ENCODE results near the gene TBC1D8B.

Gene TBC1D8B

GRCh38 chrX:106905064-106905708, 102.7 kb downstream of the TBC1D8B start:
- Histone ChIP-seq H3K9ac (ENCODE audit: low read length in 5 of 5) (no peak overlapping the region), H3K4me1 (ENCODE audit: control insufficient read depth in 5 of 5, insufficient read depth in 5 of 5, low read length in 5 of 5) (peaks cover 0 to 46% (median 11%) of the 10 kb centered on the region in 5 donors), H3K9me3 (ENCODE audit: control insufficient read depth in 5 of 5, low read length in 5 of 5) (no peaks in the 10 kb centered on the region), H3K36me3 (ENCODE audit: control insufficient read depth in 5 of 5, insufficient read depth in 5 of 5, low read length in 5 of 5) (no peaks in the 10 kb centered on the region), H3K27ac (ENCODE audit: low read depth, low read length) (peak overlapping the region; percentile 91), H3K4me3 (ENCODE audit: low read depth in 1 of 5, low read length in 5 of 5) (no peak overlapping the region), H3K27me3 (ENCODE audit: control insufficient read depth in 5 of 5, insufficient read depth in 4 of 5, low read length in 5 of 5) (peaks cover 0 to 14% (median 2%) of the 10 kb centered on the region in 5 donors)

- Histone ChIP-seq H3K9ac (ENCODE audit: low read length in 5 of 5) (no peak overlapping the region), H3K9me3 (ENCODE audit: control insufficient read depth in 5 of 5, low read length in 5 of 5) (no peaks in the 10 kb centered on the region), H3K4me3 (ENCODE audit: low read depth in 1 of 5, low read length in 5 of 5) (no peak overlapping the region), H3K4me1 (ENCODE audit: control insufficient read depth in 5 of 5, insufficient read depth in 5 of 5, low read length in 5 of 5) (peaks cover 0 to 51% (median 7%) of the 10 kb centered on the region in 5 donors), H3K27ac (ENCODE audit: low read depth, low read length) (peak overlapping the region; percentile 91), H3K27me3 (ENCODE audit: control insufficient read depth in 5 of 5, insufficient read depth in 4 of 5, low read length in 5 of 5) (peaks cover 0 to 10% (median 4%) of the 10 kb centered on the region in 5 donors), H3K36me3 (ENCODE audit: control insufficient read depth in 5 of 5, insufficient read depth in 5 of 5, low read length in 5 of 5) (no peaks in the 10 kb centered on the region)
Observed at GRCh38 chrX:106906361-106906760, 103.9 kb downstream of the TBC1D8B start.

- no peak overlapping the region for H3K9ac ChIP-seq (ENCODE audit: low read length in 5 of 5)
- peaks cover 0 to 8% (median 6%) of the 10 kb centered on the region in 5 donors for H3K27me3 ChIP-seq (ENCODE audit: control insufficient read depth in 5 of 5, insufficient read depth in 4 of 5, low read length in 5 of 5)
- peaks cover 0 to 44% (median 0%) of the 10 kb centered on the region in 5 donors for H3K4me1 ChIP-seq (ENCODE audit: control insufficient read depth in 5 of 5, insufficient read depth in 5 of 5, low read length in 5 of 5)
- H3K36me3 ChIP-seq (ENCODE audit: control insufficient read depth in 5 of 5, insufficient read depth in 5 of 5, low read length in 5 of 5) = no peaks in the 10 kb centered on the region
- H3K4me3 ChIP-seq (ENCODE audit: low read depth in 1 of 5, low read length in 5 of 5) = no peak overlapping the region
- no peaks in the 10 kb centered on the region for H3K9me3 ChIP-seq (ENCODE audit: control insufficient read depth in 5 of 5, low read length in 5 of 5)
- H3K27ac ChIP-seq (ENCODE audit: low read depth, low read length) = peak overlapping the region; percentile 51
Observed at GRCh38 chrX:106912864-106913263, 110.4 kb downstream of the TBC1D8B start.

- Histone ChIP-seq H3K27ac (ENCODE audit: low read depth, low read length) (no peak overlapping the region), H3K9me3 (ENCODE audit: control insufficient read depth in 5 of 5, low read length in 5 of 5) (no peaks in the 10 kb centered on the region), H3K9ac (ENCODE audit: low read length in 5 of 5) (no peak overlapping the region), H3K27me3 (ENCODE audit: control insufficient read depth in 5 of 5, insufficient read depth in 4 of 5, low read length in 5 of 5) (peaks cover 0 to 17% (median 6%) of the 10 kb centered on the region in 5 donors), H3K4me1 (ENCODE audit: control insufficient read depth in 5 of 5, insufficient read depth in 5 of 5, low read length in 5 of 5) (peaks cover 0 to 4% (median 0%) of the 10 kb centered on the region in 5 donors), H3K4me3 (ENCODE audit: low read depth in 1 of 5, low read length in 5 of 5) (no peak overlapping the region), H3K36me3 (ENCODE audit: control insufficient read depth in 5 of 5, insufficient read depth in 5 of 5, low read length in 5 of 5) (no peaks in the 10 kb centered on the region)
Observed at GRCh38 chrX:106917830-106918500, 115.5 kb downstream of the TBC1D8B start.

GRCh38 chrX:106919932-106920452, 117.5 kb downstream of the TBC1D8B start, which contains the start of gene CLDN2:
CLDN2 (plus strand) TSS chrX:106920402; CDS start chrX:106928229, 7,827 bp downstream.
- H3K4me1 ChIP-seq (ENCODE audit: control insufficient read depth in 5 of 5, insufficient read depth in 5 of 5, low read length in 5 of 5) = peaks cover 0 to 4% (median 0%) of the 10 kb centered on the region in 5 donors

GRCh38 chrX:106921637-106922036, 119.2 kb downstream of the TBC1D8B start:
- no peak overlapping the region for H3K9ac ChIP-seq (ENCODE audit: low read length in 5 of 5)
- H3K4me1 ChIP-seq (ENCODE audit: control insufficient read depth in 5 of 5, insufficient read depth in 5 of 5, low read length in 5 of 5) = peaks cover 0 to 4% (median 0%) of the 10 kb centered on the region in 5 donors
- H3K4me3 ChIP-seq (ENCODE audit: low read depth in 1 of 5, low read length in 5 of 5) = no peak overlapping the region
- H3K36me3 ChIP-seq (ENCODE audit: control insufficient read depth in 5 of 5, insufficient read depth in 5 of 5, low read length in 5 of 5) = no peaks in the 10 kb centered on the region
- no peaks in the 10 kb centered on the region for H3K9me3 ChIP-seq (ENCODE audit: control insufficient read depth in 5 of 5, low read length in 5 of 5)
- peaks cover 0 to 17% (median 6%) of the 10 kb centered on the region in 5 donors for H3K27me3 ChIP-seq (ENCODE audit: control insufficient read depth in 5 of 5, insufficient read depth in 4 of 5, low read length in 5 of 5)
- no peak overlapping the region for H3K27ac ChIP-seq (ENCODE audit: low read depth, low read length)

More at GRCh38 chrX:106919932-106920452, 117.5 kb downstream of the TBC1D8B start, which contains the start of gene CLDN2:
- H3K27ac ChIP-seq (ENCODE audit: low read depth, low read length) = no peak within 1 kb of the TSS
- no peaks in the 10 kb centered on the region for H3K9me3 ChIP-seq (ENCODE audit: control insufficient read depth in 5 of 5, low read length in 5 of 5)
- peaks cover 0 to 17% (median 5%) of the 10 kb centered on the region in 5 donors for H3K27me3 ChIP-seq (ENCODE audit: control insufficient read depth in 5 of 5, insufficient read depth in 4 of 5, low read length in 5 of 5)
- H3K36me3 ChIP-seq (ENCODE audit: control insufficient read depth in 5 of 5, insufficient read depth in 5 of 5, low read length in 5 of 5) = no peaks in the 10 kb centered on the region
- no peak within 1 kb of the TSS for H3K4me3 ChIP-seq (ENCODE audit: low read depth in 1 of 5, low read length in 5 of 5)
- H3K9ac ChIP-seq (ENCODE audit: low read length in 5 of 5) = no peak within 1 kb of the TSS
